ENCODE results near the gene ETV3.

ETV3 gene

DNA sequence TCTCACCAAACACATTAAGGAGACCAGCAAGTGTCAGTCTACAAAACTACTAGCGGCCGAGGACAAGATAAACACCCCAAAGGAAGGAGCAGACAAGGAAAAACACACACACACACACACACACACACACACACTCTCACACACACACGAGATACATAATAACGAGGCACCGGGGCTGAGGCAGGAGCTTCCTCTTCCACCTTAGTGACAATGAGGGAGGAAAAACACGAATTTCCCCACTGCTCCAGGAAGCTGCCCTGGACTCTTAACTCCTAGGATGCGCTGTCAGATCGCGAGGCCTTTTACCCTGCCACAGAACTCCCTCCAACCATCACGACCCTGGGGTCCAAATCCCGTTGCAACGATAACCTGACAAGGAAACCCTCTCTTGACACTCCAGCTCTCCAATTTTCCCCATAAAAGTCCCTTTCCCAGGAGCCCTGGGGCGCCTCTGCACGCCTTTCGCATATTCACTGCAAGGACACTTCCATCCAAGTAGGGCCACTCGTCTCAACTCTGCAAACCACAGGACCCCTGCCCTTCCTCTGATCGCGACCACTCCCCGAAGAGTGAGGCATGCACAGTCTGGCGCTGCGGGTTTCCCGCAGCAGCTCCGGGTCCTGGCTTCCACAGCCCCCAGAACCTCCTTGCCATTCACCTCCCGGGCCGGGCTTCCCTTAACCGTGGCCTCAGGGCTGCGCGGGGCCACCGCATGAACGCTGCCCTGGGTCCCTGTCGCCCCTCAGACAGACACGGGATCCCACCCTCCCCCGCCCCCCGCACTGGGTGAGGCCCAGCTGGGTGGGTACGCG, 581 bp downstream of the ETV3 start:
- peak; percentile 57 for DNase-seq

- no peak for DNase-seq
These were observed 1.2 kb downstream of the ETV3 start for GRCh38 chr1:157137046-157137407.

DNA sequence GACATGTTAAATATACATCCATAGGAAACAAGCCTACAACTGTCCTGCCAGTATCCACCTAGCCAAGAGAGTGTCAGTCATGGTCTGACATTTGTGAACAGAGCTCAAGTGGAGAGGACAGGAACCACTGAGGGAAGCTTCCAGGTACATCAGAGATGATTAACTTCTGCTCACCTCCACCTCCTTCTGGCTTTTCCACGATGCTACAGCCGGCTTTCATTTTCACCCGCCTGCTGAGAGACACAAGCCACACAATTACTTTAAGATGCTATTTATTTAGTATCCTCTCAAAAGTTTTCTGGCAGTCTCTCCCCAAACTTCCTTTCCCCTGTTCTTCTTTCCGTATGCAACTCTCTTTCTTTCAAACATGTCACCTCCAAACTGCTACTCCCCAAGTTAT, 2.1 kb downstream of the ETV3 start:
- DNase-seq = no peak

DNA sequence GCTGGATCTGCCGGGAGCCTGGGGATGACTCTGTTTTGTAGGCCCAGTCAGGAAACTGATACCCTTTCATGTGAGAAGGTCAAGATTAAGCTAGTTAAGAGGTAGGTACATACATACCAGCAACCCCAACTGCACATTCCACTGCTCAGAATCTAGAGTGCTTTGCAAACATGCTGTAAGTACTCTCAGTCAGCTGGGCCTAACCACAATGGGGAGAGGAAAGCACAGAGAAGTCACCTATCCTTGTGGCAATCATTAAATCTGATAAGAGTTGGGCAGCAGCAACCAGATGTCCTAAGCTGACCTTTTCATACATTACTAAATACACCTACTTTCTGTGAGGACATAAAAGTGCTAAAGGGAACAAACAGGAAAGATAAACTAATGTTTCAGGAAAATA, 2.5 kb downstream of the ETV3 start:
- DNase-seq = no peak

- no peak for DNase-seq
These were observed 3.1 kb downstream of the ETV3 start for GRCh38 chr1:157135070-157135469.

- no peak for DNase-seq
These were observed 3.8 kb downstream of the ETV3 start for GRCh38 chr1:157134442-157134841.

DNA sequence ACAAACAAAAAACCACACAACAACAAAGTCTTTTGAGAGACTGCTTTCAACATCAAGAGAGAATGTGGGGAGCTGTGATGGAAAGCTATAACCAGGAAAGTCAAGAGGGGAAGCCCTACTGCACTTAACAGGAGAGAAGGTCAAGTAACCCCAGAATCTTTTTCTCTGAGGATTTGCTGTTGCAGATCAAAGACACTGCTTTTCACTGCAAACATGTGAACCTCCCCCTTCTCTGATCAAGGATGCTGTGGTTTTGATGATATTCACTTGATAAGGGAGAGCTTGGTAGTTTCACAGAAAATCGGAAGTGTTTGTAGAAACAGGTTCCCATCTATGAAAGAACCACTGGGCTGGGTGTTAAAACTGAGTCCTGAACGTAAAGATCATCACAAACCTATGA, 4.8 kb downstream of the ETV3 start:
- DNase-seq = no peak

GRCh38 chr1:157132616-157133167, 5.5 kb downstream of the ETV3 start:
- DNase-seq = peak; percentile 45

- no peak for DNase-seq
These were observed 6.1 kb downstream of the ETV3 start for GRCh38 chr1:157132111-157132510.

DNA sequence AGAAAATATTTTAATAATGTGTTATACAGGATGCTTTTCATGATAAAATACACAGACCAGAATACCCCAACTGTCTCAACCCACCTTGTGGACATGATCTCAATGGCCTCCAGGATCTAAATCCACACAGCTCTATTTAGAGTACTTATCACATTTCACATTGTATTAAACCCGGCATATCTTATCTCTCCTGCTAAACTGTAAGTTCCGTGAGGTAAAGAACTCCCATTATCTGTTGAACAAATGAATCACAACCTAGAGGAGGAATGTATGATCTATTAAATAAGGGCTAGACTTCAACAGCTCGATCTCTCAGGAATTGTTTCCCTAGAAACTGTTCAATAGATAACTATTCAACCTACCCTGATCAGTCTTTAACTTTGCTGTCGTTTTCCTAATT, 6.9 kb downstream of the ETV3 start:
- no peak for DNase-seq

- no peak for DNase-seq
These were observed 13.3 kb downstream of the ETV3 start for GRCh38 chr1:157124855-157125254.

GRCh38 chr1:157119448-157119847, 18.7 kb downstream of the ETV3 start:
- DNase-seq = no peak

- no peak for DNase-seq
These were observed 19.2 kb downstream of the ETV3 start for GRCh38 chr1:157119008-157119407.

- no peak for DNase-seq
These were observed 20.6 kb downstream of the ETV3 start for GRCh38 chr1:157117527-157118057.

- no peak for DNase-seq
These were observed 21.5 kb downstream of the ETV3 start for GRCh38 chr1:157116737-157117103.

- DNase-seq = no peak
These were observed 22.1 kb downstream of the ETV3 start for GRCh38 chr1:157115851-157116736.

GRCh38 chr1:157115429-157115838, 22.8 kb downstream of the ETV3 start:
- DNase-seq = no peak

DNA sequence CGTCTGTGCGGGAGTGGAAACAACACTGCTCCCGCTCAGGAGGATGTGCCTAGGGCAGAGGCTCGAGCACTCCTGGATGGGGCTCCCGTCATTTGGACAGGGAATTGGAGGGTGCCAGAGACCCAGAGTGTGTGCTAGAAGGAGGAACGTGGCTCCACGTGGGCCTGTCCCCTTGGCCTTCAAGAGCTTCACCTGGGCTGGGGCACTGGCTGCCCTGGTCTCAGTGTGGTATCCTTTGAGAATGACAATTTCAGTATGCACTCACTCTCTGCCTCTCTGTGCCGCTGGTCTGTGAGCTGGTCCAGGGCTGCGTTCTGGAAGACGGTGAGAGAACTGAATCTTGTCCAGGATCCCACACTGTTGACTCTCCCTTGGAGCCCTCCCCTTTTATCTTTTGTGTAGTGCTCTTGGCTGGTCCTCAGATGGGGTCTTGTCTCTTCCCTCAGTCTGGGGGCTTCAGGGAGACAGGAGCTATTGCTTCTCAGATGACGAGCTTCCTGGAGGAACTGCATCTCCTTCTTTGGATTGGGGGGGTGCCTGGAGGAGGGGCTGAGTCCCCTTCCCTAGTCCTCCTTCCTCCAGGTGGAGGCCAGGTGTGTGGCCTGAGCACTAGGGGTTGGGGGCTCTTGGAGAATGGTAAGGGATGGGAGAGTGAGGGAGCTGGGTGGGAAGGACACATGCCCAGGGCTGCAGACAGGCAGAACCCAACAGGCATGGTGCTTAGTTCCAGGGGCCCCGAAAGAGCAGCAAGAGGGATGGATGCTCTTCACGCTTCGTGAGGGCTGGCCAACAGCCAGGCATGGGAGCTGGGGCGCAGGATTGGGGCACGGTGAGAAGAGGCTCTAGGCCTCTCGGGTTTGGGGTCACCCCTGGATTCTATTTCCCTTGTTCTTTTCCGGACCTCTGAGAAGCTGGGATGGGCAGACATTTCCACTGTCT, 23.7 kb downstream of the ETV3 start:
- DNase-seq = no peak

DNA sequence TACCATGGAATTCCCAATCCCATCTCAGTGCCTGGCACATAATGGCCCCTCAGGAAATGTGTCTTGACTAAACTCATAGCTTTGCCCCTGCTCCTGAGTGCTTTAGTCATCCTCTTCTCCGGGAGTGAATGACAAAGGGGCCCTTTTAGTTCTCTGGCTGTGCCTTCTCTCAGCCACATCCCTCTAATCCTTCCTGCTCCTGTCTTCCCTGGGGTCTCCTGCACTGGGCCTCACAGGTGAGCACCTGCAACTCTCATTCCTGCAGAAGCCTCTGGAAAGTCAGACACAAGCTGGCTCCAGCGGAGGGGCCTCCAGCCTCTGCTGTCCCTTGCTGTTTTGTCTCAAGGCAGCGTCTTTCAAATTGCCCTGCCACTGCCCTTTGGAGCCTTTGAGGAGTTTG, 24.6 kb downstream of the ETV3 start:
- no peak for DNase-seq

GRCh38 chr1:157113106-157113505, 25.1 kb downstream of the ETV3 start:
- DNase-seq = no peak

GRCh38 chr1:157112186-157112867, 25.9 kb downstream of the ETV3 start:
- no peak for DNase-seq
